Measurements from ENCODE around the gene MCCC2. TPM values are rescaled to one million over a fixed set of nuclear protein-coding genes. Genes with fewer than 3 reads are reported as not detected.
A peak's percentile ranks its signal among the peaks of the same experiment; 100 is the strongest.
"Not testable (repeated sequence)": the region's sequence is repeated elsewhere in the genome, so short reads cannot be mapped to it uniquely, and the experiment has no call there.

The MCCC2 gene
- total RNA-seq, 1 donor from 2014 or later = 48.6 TPM

GRCh38 chr5:71596169-71596568 lies 9.0 kb downstream of the MCCC2 start:
- Mint-ChIP-seq H3K4me1 (ENCODE audit: unreplicated experiment) (peaks cover 1% of the 10 kb centered on the region), H3K4me3 (no peak overlapping the region), H3K9me3 (no peaks in the 10 kb centered on the region), H3K36me3 (peaks cover 29% of the 10 kb centered on the region), H3K27me3 (no peaks in the 10 kb centered on the region), H3K27ac (no peak overlapping the region)
- no peak for TF ChIP-seq CTCF (conservative IDR thresholded peaks at IDR 0.05)
- no peak for DNase-seq (ENCODE audit: extremely low spot score, unreplicated experiment)

- TF ChIP-seq CTCF (conservative IDR thresholded peaks at IDR 0.05) = no peak
- Mint-ChIP-seq H3K4me1 (ENCODE audit: unreplicated experiment) (peaks cover 8% of the 10 kb centered on the region), H3K27me3 (no peaks in the 10 kb centered on the region), H3K4me3 (no peak overlapping the region), H3K36me3 (peaks cover 33% of the 10 kb centered on the region), H3K27ac (no peak overlapping the region), H3K9me3 (no peaks in the 10 kb centered on the region)
- DNase-seq (ENCODE audit: extremely low spot score, unreplicated experiment) = no peak
Observed at GRCh38 chr5:71597001-71597400, 9.9 kb downstream of the MCCC2 start.

GRCh38 chr5:71600783-71601182 lies 13.6 kb downstream of the MCCC2 start:
- peaks cover 4% of the 10 kb centered on the region for H3K9me3 Mint-ChIP-seq
- no peak for DNase-seq (ENCODE audit: extremely low spot score, unreplicated experiment)
- no peak for TF ChIP-seq CTCF (conservative IDR thresholded peaks at IDR 0.05)
- H3K36me3 Mint-ChIP-seq = peaks cover 47% of the 10 kb centered on the region
- H3K27ac Mint-ChIP-seq = no peak overlapping the region
- peaks cover 8% of the 10 kb centered on the region for H3K4me1 Mint-ChIP-seq (ENCODE audit: unreplicated experiment)
- H3K27me3 Mint-ChIP-seq = no peaks in the 10 kb centered on the region
- H3K4me3 Mint-ChIP-seq = no peak overlapping the region

- H3K9me3 Mint-ChIP-seq = peaks cover 4% of the 10 kb centered on the region
- H3K4me1 Mint-ChIP-seq (ENCODE audit: unreplicated experiment) = peaks cover 8% of the 10 kb centered on the region
- no peak for DNase-seq (ENCODE audit: extremely low spot score, unreplicated experiment)
- peak; percentile 81 for TF ChIP-seq CTCF (conservative IDR thresholded peaks at IDR 0.05)
- peak overlapping the region; percentile 38 for H3K4me3 Mint-ChIP-seq
- peaks cover 42% of the 10 kb centered on the region for H3K36me3 Mint-ChIP-seq
- H3K27ac Mint-ChIP-seq = peak overlapping the region; percentile 79
- H3K27me3 Mint-ChIP-seq = no peaks in the 10 kb centered on the region
Observed at GRCh38 chr5:71601222-71602026, 14.3 kb downstream of the MCCC2 start.

GRCh38 chr5:71609916-71610315 lies 22.8 kb downstream of the MCCC2 start:
- not testable (repeated sequence) for H3K27me3 Mint-ChIP-seq; DNase-seq (ENCODE audit: extremely low spot score, unreplicated experiment); H3K4me1 Mint-ChIP-seq (ENCODE audit: unreplicated experiment); H3K9me3 Mint-ChIP-seq; H3K36me3 Mint-ChIP-seq; H3K27ac Mint-ChIP-seq; H3K4me3 Mint-ChIP-seq

- H3K4me1 Mint-ChIP-seq (ENCODE audit: unreplicated experiment) = no peaks in the 10 kb centered on the region
- no peak for TF ChIP-seq CTCF (conservative IDR thresholded peaks at IDR 0.05)
- DNase-seq (ENCODE audit: extremely low spot score, unreplicated experiment) = no peak
- H3K9me3 Mint-ChIP-seq = no peaks in the 10 kb centered on the region
- H3K27ac Mint-ChIP-seq = no peak overlapping the region
- H3K36me3 Mint-ChIP-seq = peaks cover 19% of the 10 kb centered on the region
- H3K27me3 Mint-ChIP-seq = no peaks in the 10 kb centered on the region
- H3K4me3 Mint-ChIP-seq = no peak overlapping the region
Observed at GRCh38 chr5:71615809-71616208, 28.7 kb downstream of the MCCC2 start.
